KMS-11 (cell line): ENCODE data around the gene PPBP.

Source experiments
- H2AFZ ChIP-seq: fragments of 200-600 bp; sonication (generic); 2 replicates; pipeline ENCODE4 v1.6.1; 2016; ENCODE audit warnings: antibody characterized with exemption, mixed run types, low read depth
- H3K27ac ChIP-seq: fragments of 200-600 bp; sonication (generic); 2 replicates; pipeline ENCODE4 v1.6.1; 2016; ENCODE audit warnings: mild to moderate bottlenecking, mixed run types
- H3K27me3 ChIP-seq: fragments of 200-600 bp; sonication (generic); 2 replicates; pipeline ENCODE4 v1.6.1; 2017; ENCODE audit warnings: mild to moderate bottlenecking, low read depth, mixed run types, moderate library complexity; ENCODE audit not compliant: insufficient read depth
- H3K36me3 ChIP-seq: fragments of 200-600 bp; sonication (generic); 2 replicates; pipeline ENCODE4 v1.6.1; 2017; ENCODE audit warnings: mild to moderate bottlenecking, mixed run types; ENCODE audit not compliant: insufficient read depth
- H3K4me1 ChIP-seq: fragments of 200-600 bp; sonication (generic); 2 replicates; pipeline ENCODE4 v1.6.1; 2016; ENCODE audit warnings: mild to moderate bottlenecking, low read depth, mixed run types; ENCODE audit not compliant: poor library complexity, severe bottlenecking
- H3K4me2 ChIP-seq: fragments of 200-600 bp; sonication (generic); 2 replicates; pipeline ENCODE4 v1.7.0; 2016; ENCODE audit warnings: mild to moderate bottlenecking, mixed run types
- H3K4me3 ChIP-seq: fragments of 200-600 bp; sonication (generic); IDR thresholded peaks from 2 replicates; pipeline ENCODE4 v1.6.1; 2017; ENCODE audit warnings: low read depth, low read length, mixed read lengths; ENCODE audit not compliant: insufficient read depth
- H3K79me2 ChIP-seq: fragments of 200-600 bp; sonication (generic); 2 replicates; pipeline ENCODE4 v1.6.1; 2016; ENCODE audit warnings: low read depth, mixed run types; ENCODE audit not compliant: insufficient read depth
- H3K9ac ChIP-seq: fragments of 200-600 bp; sonication (generic); 2 replicates; pipeline ENCODE4 v1.6.1; 2016; ENCODE audit warnings: mild to moderate bottlenecking, mixed run types
- H4K20me1 ChIP-seq: fragments of 200-600 bp; sonication (generic); 2 replicates; pipeline ENCODE4 v1.6.1; 2016; ENCODE audit warnings: mild to moderate bottlenecking, mixed run types; ENCODE audit not compliant: insufficient read depth
- TF ChIP-seq, protein P1 (sequence below): fragments of 200-600 bp; sonication (generic); conservative IDR thresholded peaks from 2 replicates; pipeline ENCODE4 v1.6.1; 2017; ENCODE audit warnings: low read depth, mild to moderate bottlenecking, antibody characterized with exemption, low read length, moderate library complexity, mixed read lengths

The PPBP gene

DNA sequence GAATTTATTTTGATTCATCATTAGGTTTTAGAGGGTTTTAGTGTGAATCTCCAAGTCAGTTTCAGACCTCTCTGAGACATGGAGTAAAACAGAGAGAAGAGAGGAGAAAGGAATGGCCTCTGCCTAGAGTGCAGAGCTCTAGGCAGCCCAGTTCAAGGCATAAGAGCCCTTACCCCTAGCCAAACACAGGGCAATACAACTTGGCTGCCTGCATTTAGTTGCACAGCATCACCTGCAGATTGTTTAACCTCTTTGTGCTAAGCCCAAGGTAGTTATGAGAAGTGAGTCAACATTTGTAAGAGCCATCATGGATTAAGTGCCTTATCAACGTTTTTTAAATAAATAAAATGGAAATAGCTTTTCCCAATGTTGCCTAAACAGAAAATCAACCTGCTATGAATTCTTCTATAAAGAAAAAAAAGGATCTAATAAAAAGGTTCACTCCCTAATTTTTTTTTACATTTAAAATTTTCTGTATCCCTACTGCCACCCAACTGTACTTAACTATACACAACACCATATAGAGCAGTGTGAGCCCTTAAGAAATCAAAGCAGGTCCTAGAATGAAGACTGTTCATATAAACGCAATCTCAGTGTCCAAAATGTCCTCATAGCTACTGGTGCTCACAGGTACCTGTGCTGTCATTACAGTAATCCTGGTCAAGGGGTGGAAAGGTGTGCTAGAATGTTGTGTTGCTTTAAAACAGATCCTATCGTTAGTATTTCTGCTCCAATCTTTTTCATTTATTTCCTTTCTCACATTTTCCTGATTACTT is 42.1 kb downstream of the PPBP start:
- no peak overlapping the region for H3K4me3 ChIP-seq
- no peaks in the 10 kb centered on the region for H3K79me2 ChIP-seq
- no peak overlapping the region for H2AFZ ChIP-seq
- no peak overlapping the region for H3K9ac ChIP-seq
- H3K36me3 ChIP-seq = no peaks in the 10 kb centered on the region
- H3K27me3 ChIP-seq = no peaks in the 10 kb centered on the region
- no peak overlapping the region for H3K4me2 ChIP-seq
- H3K4me1 ChIP-seq = no peaks in the 10 kb centered on the region
- no peak overlapping the region for H3K27ac ChIP-seq
- H4K20me1 ChIP-seq = no peaks in the 10 kb centered on the region
- TF ChIP-seq, protein P1, sequence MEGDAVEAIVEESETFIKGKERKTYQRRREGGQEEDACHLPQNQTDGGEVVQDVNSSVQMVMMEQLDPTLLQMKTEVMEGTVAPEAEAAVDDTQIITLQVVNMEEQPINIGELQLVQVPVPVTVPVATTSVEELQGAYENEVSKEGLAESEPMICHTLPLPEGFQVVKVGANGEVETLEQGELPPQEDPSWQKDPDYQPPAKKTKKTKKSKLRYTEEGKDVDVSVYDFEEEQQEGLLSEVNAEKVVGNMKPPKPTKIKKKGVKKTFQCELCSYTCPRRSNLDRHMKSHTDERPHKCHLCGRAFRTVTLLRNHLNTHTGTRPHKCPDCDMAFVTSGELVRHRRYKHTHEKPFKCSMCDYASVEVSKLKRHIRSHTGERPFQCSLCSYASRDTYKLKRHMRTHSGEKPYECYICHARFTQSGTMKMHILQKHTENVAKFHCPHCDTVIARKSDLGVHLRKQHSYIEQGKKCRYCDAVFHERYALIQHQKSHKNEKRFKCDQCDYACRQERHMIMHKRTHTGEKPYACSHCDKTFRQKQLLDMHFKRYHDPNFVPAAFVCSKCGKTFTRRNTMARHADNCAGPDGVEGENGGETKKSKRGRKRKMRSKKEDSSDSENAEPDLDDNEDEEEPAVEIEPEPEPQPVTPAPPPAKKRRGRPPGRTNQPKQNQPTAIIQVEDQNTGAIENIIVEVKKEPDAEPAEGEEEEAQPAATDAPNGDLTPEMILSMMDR = no peak

DNA sequence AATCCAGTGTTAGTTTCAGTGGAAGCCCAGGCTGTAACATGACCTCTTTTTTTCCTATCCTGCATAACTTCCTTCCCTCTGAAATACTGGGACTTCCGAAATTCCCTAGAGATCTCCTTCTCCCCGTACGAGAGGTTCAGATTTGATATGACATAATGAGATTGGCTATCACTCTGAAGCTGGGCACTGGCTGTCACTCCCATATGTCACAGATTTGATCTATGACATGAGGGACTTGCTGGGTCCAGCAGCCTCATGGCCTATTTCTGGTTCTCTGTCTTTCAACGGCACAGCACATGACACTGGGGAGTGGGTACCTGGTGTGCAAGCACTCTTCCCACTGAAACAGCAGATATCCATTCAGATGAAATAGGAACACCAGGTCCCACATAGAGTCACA is 42.9 kb downstream of the PPBP start:
- H3K27ac ChIP-seq = no peak overlapping the region
- no peaks in the 10 kb centered on the region for H3K36me3 ChIP-seq
- TF ChIP-seq, protein P1 = no peak
- H4K20me1 ChIP-seq = no peaks in the 10 kb centered on the region
- H3K79me2 ChIP-seq = no peaks in the 10 kb centered on the region
- H3K27me3 ChIP-seq = no peaks in the 10 kb centered on the region
- no peak overlapping the region for H3K9ac ChIP-seq
- no peak overlapping the region for H2AFZ ChIP-seq
- H3K4me3 ChIP-seq = no peak overlapping the region
- H3K4me1 ChIP-seq = no peaks in the 10 kb centered on the region
- no peak overlapping the region for H3K4me2 ChIP-seq

DNA sequence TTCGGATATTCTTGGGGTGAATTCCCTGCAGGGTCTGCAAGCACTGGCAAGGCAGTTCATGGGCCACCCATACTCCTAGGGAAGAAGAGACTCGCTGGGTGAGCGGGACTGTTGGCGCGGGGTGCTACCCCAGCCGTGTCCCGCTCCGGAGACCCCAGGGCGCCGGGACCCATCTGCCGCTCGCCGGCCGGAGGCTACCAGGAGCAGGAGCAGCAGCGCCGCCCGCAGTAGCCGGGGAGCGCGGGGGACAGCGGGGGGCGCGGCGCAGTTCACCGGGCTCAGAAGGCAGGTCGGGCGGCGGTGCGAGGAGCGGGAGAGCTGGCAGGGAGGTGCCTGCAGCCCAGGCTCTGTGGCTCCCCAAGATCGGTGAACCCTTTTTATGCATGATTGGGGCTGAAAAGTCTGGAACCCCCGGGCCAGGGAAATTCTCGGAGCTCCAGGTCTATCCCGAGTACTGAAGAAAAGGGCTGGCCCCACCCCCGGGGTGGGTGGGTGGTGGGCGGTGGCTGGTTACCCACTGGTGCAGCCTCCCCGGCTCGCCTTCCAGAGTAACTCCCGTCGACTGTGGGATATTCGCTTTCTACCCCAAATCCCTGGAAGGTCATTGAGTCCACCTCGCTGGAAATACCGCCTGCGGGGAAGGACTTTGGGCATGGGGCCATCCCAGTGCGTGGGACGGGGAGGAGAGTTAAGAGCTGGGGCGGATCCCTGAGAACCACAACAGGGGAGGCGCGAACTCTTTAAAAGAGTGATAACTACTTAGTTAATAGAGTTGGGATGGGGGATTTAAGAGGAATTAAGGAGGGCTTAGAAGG is 43.7 kb downstream of the PPBP start:
- no peak overlapping the region for H2AFZ ChIP-seq
- H3K4me3 ChIP-seq = no peak overlapping the region
- TF ChIP-seq, protein P1 = no peak
- no peaks in the 10 kb centered on the region for H4K20me1 ChIP-seq
- H3K9ac ChIP-seq = no peak overlapping the region
- no peaks in the 10 kb centered on the region for H3K36me3 ChIP-seq
- no peaks in the 10 kb centered on the region for H3K79me2 ChIP-seq
- no peak overlapping the region for H3K4me2 ChIP-seq
- H3K4me1 ChIP-seq = no peaks in the 10 kb centered on the region
- H3K27me3 ChIP-seq = no peaks in the 10 kb centered on the region
- no peak overlapping the region for H3K27ac ChIP-seq

DNA sequence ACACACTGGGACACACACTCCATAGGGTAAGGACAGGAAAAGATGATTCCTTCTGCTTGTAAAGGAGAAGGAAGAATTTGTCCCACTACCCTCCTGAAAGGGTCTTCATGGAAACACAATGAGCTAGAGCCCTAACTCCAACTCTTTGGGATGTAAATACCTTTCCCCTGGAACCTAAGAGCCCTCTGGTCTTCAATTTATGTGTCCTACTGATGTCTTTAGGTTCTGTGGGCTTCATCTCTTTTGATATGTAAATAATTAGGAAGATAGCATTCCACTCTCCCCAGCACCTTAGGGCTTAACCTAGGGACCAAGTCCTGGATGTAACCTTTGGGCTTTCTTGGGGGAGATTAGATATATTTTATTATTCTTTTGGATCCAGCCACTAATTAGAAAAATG is 44.4 kb downstream of the PPBP start:
- no peak overlapping the region for H3K4me3 ChIP-seq
- no peak overlapping the region for H3K4me2 ChIP-seq
- H3K4me1 ChIP-seq = no peaks in the 10 kb centered on the region
- no peaks in the 10 kb centered on the region for H3K27me3 ChIP-seq
- no peak overlapping the region for H2AFZ ChIP-seq
- H3K79me2 ChIP-seq = no peaks in the 10 kb centered on the region
- H3K9ac ChIP-seq = no peak overlapping the region
- no peaks in the 10 kb centered on the region for H4K20me1 ChIP-seq
- H3K27ac ChIP-seq = no peak overlapping the region
- TF ChIP-seq, protein P1 = no peak
- H3K36me3 ChIP-seq = no peaks in the 10 kb centered on the region
